ENCODE measurements around the gene AP3S2.

GRCh38 chr15:89806210-89806558 is 87.6 kb downstream of the AP3S2 start:
- no peak for TF ChIP-seq CTCF (IDR thresholded peaks at IDR 0.05)
- TF ChIP-seq POLR2A (IDR thresholded peaks at IDR 0.05), result no peak

All from Peyer's patch (tissue), 4 donors.